SU-DHL-6 (cell line): Measurements from ENCODE around the gene DAND5.

ENCODE experiments used
- H2AFZ ChIP-seq: fragments of 200-600 bp; sonication (generic); 2 replicates; pipeline ENCODE4 v1.6.1; 2014; ENCODE audit warnings: low read depth, mild to moderate bottlenecking, moderate library complexity, mixed read lengths, antibody characterized with exemption, low read length; ENCODE audit not compliant: severe bottlenecking
- H3F3A ChIP-seq: fragments of 200-600 bp; shearing (Covaris generic); 2 replicates; pipeline ENCODE4 v1.6.0; 2016; ENCODE audit warnings: antibody characterized with exemption, mild to moderate bottlenecking; ENCODE audit not compliant: insufficient read depth
- H3K27ac ChIP-seq: fragments of 200-600 bp; sonication (generic); 2 replicates; pipeline ENCODE4 v1.5.1; 2016; ENCODE audit warnings: low read depth, mild to moderate bottlenecking, low read length, moderate library complexity, mixed read lengths
- H3K27me3 ChIP-seq: fragments of 200-600 bp; sonication (generic), shearing (Covaris generic); 2 replicates; pipeline ENCODE4 v1.6.0; 2014; ENCODE audit warnings: mild to moderate bottlenecking, low read length
- H3K36me3 ChIP-seq: fragments of 200-600 bp; sonication (generic); 2 replicates; pipeline ENCODE4 v1.6.1; 2014; ENCODE audit warnings: mild to moderate bottlenecking, low read length, mixed read lengths
- H3K4me2 ChIP-seq: fragments of 300-600, 200-600 bp; shearing (Covaris generic), sonication (generic); 2 replicates; pipeline ENCODE4 v1.6.0; 2014; ENCODE audit warnings: low read length, low read depth, mild to moderate bottlenecking; ENCODE audit not compliant: poor library complexity, severe bottlenecking
- H3K4me3 ChIP-seq: fragments of 200-600 bp; sonication (generic); 2 replicates; pipeline ENCODE4 v1.5.1; 2014; ENCODE audit warnings: antibody characterized with exemption, low read length, mild to moderate bottlenecking, mixed read lengths; ENCODE audit not compliant: insufficient read depth, poor library complexity, severe bottlenecking
- H3K79me2 ChIP-seq: fragments of 200-600 bp; sonication (generic); 2 replicates; pipeline ENCODE4 v1.6.1; 2014; ENCODE audit warnings: mild to moderate bottlenecking, low read length, moderate library complexity; ENCODE audit not compliant: insufficient read depth
- H3K9ac ChIP-seq: fragments of 200-600 bp; sonication (generic); 2 replicates; pipeline ENCODE4 v1.7.0; 2014; ENCODE audit warnings: mild to moderate bottlenecking, low read length
- H3K9me2 ChIP-seq: fragments of 200-600 bp; sonication (generic); replicated peaks from 2 replicates; pipeline ENCODE4 v1.6.1; 2014; ENCODE audit warnings: low read length; ENCODE audit not compliant: insufficient read depth
- H3K9me3 ChIP-seq: fragments of 200-600 bp; sonication (generic); 2 replicates; pipeline ENCODE4 v1.6.1; 2014; ENCODE audit warnings: low read length, mixed read lengths; ENCODE audit not compliant: insufficient read depth
- H4K20me1 ChIP-seq: fragments of 200-600 bp; sonication (generic); 2 replicates; pipeline ENCODE4 v1.6.1; 2014; ENCODE audit warnings: low read depth, mild to moderate bottlenecking, antibody characterized with exemption, low read length, moderate library complexity, mixed read lengths
- EZH2phosphoT487 ChIP-seq: fragments of 200-600 bp; sonication (generic), shearing (Covaris generic); conservative IDR thresholded peaks from 2 replicates; pipeline ENCODE4 v1.6.1; 2018; ENCODE audit warnings: mild to moderate bottlenecking, antibody characterized with exemption, low read length, moderate library complexity, mixed read lengths
- TF ChIP-seq, protein P1 (sequence below): fragments of 200-600 bp; sonication (generic); IDR thresholded peaks from one replicate; pipeline ENCODE4 v1.5.1; 2017; ENCODE audit warnings: antibody characterized with exemption, mild to moderate bottlenecking, low read length, moderate library complexity; ENCODE audit not compliant: insufficient read depth, poor library complexity, severe bottlenecking

DAND5 gene, protein sequence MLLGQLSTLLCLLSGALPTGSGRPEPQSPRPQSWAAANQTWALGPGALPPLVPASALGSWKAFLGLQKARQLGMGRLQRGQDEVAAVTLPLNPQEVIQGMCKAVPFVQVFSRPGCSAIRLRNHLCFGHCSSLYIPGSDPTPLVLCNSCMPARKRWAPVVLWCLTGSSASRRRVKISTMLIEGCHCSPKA

DNA sequence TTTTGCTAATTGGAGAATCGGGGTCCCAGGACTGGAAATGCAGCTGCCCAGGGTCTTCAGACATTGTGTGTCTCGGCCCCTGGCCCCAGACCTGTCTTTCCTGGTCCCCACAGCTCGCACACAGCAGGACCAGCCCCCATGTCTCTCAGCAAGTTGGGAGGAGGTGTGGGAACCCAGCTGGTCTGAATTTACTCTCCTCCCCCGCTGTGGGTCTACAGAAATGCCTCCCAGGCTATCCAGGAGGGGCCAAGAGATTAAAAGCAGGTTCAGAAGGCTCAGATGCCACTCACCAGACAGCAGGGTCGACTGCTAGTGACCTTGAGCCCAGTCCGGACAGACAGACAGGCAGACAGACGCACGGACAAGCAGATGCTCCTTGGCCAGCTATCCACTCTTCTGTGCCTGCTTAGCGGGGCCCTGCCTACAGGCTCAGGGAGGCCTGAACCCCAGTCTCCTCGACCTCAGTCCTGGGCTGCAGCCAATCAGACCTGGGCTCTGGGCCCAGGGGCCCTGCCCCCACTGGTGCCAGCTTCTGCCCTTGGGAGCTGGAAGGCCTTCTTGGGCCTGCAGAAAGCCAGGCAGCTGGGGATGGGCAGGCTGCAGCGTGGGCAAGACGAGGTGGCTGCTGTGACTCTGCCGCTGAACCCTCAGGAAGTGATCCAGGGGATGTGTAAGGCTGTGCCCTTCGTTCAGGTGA is at the start of gene DAND5:
Gene DAND5 (plus strand): TSS at position 285 of the 697 bp plus-strand sequence. CDS start 85 bp downstream, at position 370.
- no peaks in the 10 kb centered on the region for H3K36me3 ChIP-seq
- no peaks in the 10 kb centered on the region for H3K79me2 ChIP-seq
- H3K27me3 ChIP-seq = no peaks in the 10 kb centered on the region
- no peak within 1 kb of the TSS for H3K4me3 ChIP-seq
- no peak within 1 kb of the TSS for H3K27ac ChIP-seq
- H3K9ac ChIP-seq = no peak within 1 kb of the TSS
- no peaks in the 10 kb centered on the region for H3F3A ChIP-seq
- H2AFZ ChIP-seq = no peak within 1 kb of the TSS
- no peaks in the 10 kb centered on the region for H4K20me1 ChIP-seq
- no peak within 1 kb of the TSS for H3K4me2 ChIP-seq
- no peaks in the 10 kb centered on the region for H3K9me3 ChIP-seq
- no peak for TF ChIP-seq EZH2phosphoT487
- TF ChIP-seq, protein P1, sequence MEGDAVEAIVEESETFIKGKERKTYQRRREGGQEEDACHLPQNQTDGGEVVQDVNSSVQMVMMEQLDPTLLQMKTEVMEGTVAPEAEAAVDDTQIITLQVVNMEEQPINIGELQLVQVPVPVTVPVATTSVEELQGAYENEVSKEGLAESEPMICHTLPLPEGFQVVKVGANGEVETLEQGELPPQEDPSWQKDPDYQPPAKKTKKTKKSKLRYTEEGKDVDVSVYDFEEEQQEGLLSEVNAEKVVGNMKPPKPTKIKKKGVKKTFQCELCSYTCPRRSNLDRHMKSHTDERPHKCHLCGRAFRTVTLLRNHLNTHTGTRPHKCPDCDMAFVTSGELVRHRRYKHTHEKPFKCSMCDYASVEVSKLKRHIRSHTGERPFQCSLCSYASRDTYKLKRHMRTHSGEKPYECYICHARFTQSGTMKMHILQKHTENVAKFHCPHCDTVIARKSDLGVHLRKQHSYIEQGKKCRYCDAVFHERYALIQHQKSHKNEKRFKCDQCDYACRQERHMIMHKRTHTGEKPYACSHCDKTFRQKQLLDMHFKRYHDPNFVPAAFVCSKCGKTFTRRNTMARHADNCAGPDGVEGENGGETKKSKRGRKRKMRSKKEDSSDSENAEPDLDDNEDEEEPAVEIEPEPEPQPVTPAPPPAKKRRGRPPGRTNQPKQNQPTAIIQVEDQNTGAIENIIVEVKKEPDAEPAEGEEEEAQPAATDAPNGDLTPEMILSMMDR = no peak
- no peaks in the 10 kb centered on the region for H3K9me2 ChIP-seq

DNA sequence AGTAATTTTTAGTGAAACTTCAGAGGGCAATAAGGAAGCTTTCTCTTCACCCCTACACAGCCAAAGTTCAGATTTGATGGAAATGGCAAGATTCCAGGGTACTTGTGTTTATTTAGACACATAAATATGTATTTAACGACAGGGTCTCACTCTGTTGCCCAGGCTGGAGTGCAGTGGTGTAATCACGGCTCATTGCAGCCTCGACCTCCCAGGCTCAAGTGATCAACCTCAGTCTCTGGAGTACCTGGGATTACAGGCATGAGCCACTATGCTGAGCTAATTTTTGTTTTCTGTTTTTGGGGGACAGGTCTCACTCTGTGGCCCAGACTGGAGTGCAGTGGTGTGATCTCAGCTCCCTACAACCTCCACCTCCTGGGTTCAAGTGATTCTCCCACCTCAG is 48.3 kb upstream of the DAND5 start:
- H4K20me1 ChIP-seq = no peaks in the 10 kb centered on the region
- TF ChIP-seq, protein P1 = no peak
- no peak for TF ChIP-seq EZH2phosphoT487
- peak overlapping the region; percentile 36; the same call in 1 of the 2 replicates for H3K27ac ChIP-seq
- no peaks in the 10 kb centered on the region for H3K9me2 ChIP-seq
- H3F3A ChIP-seq = peaks cover 15% of the 10 kb centered on the region
- no peaks in the 10 kb centered on the region for H3K27me3 ChIP-seq
- 0 out of 2 replicates have a peak, but pooled peaks cover 4% of the 10 kb centered on the region for H3K36me3 ChIP-seq
- no peak overlapping the region for H3K9ac ChIP-seq
- H3K79me2 ChIP-seq = no peaks in the 10 kb centered on the region
- no peaks in the 10 kb centered on the region for H3K9me3 ChIP-seq
- no peak overlapping the region for H2AFZ ChIP-seq
- no peak overlapping the region for H3K4me2 ChIP-seq
- no peak overlapping the region for H3K4me3 ChIP-seq

DNA sequence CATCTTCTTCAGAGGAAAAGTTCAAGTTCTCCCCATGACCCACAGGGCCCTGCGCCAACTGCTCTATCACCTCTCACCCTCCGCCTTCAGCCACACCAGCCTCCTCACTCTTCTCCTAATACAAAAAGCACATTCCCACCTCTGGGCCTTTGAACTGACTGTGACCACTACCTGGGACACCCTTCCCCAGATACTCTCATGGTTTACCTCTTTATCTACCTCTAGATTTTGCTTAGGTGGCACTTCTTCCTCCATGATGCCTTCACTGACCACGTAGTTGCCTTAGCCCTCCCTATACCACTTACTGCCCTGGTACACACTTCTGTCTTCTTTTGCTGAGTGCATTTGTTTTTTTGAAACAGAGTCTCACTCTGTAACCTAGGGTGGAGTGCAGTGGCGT is 46.4 kb upstream of the DAND5 start:
- Histone ChIP-seq H3K9ac (no peak overlapping the region), H4K20me1 (no peaks in the 10 kb centered on the region), H3K4me3 (no peak overlapping the region), H3K4me2 (no peak overlapping the region), H3K27me3 (no peaks in the 10 kb centered on the region), H3F3A (peaks cover 15% of the 10 kb centered on the region), H3K9me2 (no peaks in the 10 kb centered on the region), H3K36me3 (0 out of 2 replicates have a peak, but pooled peaks cover 8% of the 10 kb centered on the region), H3K27ac (no peak overlapping the region), H2AFZ (no peak overlapping the region), H3K79me2 (no peaks in the 10 kb centered on the region), H3K9me3 (no peaks in the 10 kb centered on the region)
- no peak for TF ChIP-seq EZH2phosphoT487
- TF ChIP-seq, protein P1 = no peak
